ENCODE measurements around the gene TAPT1.

DNA sequence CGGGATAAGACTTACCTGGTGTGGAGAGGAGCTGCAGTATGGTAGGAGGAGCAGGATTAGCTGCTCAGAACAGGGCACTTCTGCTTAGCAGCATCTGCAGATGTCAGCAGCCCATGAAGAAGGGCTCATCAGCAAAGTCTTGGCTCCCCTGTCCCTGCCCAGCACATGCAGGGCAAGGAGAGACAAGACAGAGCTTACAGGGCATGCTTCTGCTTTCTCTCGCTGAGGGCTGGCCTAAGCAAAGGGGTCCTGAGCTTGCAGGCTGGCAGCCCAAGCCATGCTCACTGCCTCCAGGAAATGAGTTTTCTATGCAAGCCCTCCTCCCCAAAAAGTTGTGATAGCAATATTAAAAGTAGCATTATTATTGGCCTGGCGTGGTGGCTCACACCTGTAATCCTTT, 39.5 kb upstream of the TAPT1 start:
- TF ChIP-seq USF2 (IDR thresholded peaks at IDR 0.05), result no peak
- no peak for TF ChIP-seq POLR2A (IDR thresholded peaks at IDR 0.05; ENCODE audit: low read length)

Measured in A549 (cell line).